ENCODE results near the gene TMED1.
"Not testable (repeated sequence)": the region's sequence is repeated elsewhere in the genome, so short reads cannot be mapped to it uniquely, and the experiment has no call there.

The TMED1 gene

GRCh38 chr19:10835754-10836478, at the start of gene TMED1:
TMED1 (minus strand) TSS chr19:10836212; CDS start chr19:10836191, 21 bp downstream.
- peak; percentile 85 for DNase-seq (ENCODE audit: low read depth)

DNA sequence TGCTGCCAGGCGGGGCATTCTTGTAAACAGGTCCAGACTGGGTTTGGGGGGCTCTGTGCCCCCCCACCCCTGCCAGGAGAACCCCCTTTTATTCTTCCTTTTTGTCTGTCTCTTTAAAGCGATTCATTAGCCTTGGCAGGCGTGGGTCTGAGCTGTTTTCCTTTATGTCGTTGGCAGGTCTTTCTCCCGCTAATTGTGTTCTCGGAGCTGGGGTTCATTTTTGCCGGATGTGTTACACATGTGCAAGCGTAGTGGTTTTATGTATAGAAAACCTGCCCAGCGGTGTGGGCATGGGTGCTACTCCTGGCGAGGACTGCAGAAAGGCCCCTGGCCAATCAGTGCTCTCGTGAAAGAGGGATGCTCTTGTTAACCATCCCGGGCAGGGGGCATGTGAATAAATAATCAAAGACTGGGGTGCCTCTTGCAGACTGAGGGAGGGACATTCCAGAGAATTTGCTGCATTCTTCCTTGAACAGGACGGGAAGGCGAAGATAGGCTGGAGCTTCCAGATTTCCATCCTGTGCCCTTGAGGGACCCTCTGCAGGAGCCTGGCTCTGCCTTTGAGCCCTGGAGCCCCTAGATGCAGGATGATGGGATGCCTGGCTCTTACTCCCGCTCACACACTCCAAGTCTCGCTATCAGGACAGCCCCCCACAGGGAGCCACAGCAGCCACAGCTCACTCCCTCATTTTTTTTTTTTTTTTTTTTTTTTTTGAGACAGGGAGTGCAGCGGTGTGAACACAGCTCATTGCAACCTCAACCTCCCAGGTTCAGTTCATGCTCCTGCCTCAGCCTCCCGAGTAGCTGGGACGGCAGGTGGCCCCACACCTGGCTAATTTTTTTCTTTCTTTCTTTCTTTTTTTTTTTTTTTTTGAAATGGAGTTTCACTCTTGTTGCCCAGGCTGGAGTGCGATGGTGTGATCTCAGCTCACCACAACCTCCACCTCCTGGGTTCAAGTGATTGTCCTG, 49.5 kb upstream of the TMED1 start:
- no peak for DNase-seq (ENCODE audit: low read depth)

- no peak for DNase-seq (ENCODE audit: low read depth)
These were observed 48.3 kb upstream of the TMED1 start for GRCh38 chr19:10884274-10884673.

GRCh38 chr19:10882108-10882457, 46.1 kb upstream of the TMED1 start:
- DNase-seq (ENCODE audit: low read depth): no peak

DNA sequence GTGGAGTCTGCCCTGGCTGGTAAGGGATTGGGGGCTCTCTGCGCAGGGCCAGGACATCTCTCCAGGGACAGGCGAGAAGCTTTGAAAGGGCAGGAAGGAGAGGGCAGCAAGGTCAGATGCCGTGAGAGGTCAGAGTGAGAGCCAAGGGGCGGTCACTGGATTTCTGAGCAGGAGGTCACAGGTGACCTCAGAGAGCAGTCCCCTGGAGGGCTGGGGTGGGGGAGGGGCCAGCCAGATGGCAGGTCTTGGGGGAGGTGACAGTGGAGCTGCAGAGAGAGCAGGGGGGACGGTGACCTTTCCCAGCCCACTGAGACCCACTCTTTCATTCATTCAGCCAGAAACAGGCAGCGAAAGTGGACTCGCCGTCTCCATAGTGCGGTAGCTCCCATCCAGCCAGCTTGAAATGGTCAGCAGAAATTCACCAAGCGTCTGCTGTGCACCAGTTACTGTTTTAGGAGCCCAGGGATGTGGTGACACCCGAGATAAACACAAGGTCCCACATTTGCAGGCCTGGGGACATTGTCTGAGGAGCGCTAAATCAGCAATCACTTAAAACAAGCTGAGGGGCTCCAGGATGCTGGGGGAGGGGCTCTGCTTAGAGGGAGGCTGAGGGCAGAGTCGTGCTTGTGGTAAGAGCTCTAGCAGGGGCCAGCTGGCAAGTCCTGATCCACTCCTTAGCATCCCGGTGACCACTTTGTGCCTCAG, 45.5 kb upstream of the TMED1 start:
- DNase-seq (ENCODE audit: low read depth): no peak

GRCh38 chr19:10878253-10878652, 42.2 kb upstream of the TMED1 start:
- DNase-seq (ENCODE audit: low read depth): no peak

DNA sequence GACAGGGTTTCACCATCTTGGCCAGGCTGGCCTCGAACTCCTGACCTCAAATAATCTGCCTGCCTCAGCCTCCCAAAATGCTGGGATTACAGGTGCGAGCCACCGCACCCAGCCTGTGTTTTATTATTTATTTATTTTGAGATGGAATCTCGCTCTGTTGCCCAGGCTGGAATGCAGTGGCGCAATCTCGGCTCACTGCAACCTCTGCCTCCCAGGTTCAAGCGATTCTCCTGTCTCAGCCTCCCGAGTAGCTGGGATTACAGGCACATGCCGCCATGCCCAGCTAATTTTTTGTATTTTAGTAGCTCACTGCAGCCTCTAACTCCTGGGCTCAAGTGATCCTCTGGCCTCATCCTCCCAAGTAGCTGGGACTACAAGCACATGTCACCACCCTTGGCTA, 41.6 kb upstream of the TMED1 start:
- DNase-seq (ENCODE audit: low read depth): not testable (repeated sequence)

DNA sequence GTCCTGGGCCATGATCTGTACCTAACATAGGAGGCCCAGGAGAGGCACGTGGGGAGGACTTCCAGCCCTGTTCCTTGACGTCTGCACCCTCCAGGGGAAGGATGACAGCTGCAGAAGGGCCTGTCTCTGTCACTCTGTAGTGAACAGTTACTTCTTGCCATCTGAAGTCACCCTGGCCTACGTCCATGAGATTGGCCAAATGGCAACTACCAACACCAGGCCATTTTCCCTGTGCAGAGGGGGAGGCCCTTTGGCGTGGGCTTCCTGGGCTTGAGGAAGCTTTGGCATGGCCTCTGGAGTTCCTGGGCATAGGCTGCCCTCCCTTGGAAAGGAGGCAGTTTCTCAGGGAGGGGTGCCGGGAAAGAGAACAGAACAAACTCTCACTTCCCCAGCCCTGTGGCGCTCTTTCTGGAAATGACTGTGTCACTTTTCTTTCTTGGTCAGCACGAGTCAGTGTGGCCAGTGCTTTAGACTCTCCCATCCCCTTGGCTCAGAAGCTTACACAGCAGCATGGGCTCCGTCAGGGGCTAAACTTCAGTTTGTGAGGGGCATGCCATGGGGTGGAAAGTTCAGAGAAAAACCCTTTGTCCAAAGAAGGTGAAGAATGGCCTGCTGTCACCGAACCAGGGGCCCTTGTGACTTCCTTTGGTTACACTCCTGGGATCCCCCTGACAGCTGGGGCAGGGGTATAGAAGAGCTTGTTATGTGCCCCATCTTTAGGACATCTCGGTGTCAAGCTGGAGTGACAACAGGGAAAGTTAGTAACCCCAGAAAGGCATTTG, 40.6 kb upstream of the TMED1 start:
- no peak for DNase-seq (ENCODE audit: low read depth)

GRCh38 chr19:10874024-10874423, 38.0 kb upstream of the TMED1 start:
- DNase-seq (ENCODE audit: low read depth): no peak

DNA sequence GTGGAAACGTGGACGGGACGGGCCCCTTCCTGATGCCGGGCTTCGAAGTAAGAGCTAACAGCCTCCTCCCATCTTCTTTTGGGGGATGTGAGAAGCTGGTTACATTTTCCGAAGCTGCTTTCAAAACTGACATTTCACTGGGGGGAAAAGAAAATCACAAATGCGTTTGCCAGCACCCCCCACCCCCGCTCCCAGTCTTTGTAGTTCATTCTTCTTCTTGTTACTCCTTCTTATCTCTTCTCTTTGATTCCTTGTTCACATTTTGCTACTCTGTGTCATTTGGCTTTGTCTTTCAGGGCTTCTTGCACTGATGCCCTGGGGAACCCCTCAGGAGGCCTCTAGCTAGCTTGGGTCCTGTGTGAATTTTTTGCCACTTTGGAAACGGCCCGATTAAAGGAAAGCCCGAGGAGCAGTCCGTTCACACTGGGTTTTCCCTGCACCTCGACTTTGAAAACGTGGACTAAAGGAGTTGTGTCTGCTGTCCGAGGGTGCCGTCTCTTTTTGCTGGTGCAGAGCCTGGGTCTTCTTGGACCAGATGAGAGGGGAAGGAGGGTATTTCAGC, 36.6 kb upstream of the TMED1 start:
- peak; percentile 4 for DNase-seq (ENCODE audit: low read depth)

- DNase-seq (ENCODE audit: low read depth): peak; percentile 10
These were observed 35.9 kb upstream of the TMED1 start for GRCh38 chr19:10871711-10872545.

DNA sequence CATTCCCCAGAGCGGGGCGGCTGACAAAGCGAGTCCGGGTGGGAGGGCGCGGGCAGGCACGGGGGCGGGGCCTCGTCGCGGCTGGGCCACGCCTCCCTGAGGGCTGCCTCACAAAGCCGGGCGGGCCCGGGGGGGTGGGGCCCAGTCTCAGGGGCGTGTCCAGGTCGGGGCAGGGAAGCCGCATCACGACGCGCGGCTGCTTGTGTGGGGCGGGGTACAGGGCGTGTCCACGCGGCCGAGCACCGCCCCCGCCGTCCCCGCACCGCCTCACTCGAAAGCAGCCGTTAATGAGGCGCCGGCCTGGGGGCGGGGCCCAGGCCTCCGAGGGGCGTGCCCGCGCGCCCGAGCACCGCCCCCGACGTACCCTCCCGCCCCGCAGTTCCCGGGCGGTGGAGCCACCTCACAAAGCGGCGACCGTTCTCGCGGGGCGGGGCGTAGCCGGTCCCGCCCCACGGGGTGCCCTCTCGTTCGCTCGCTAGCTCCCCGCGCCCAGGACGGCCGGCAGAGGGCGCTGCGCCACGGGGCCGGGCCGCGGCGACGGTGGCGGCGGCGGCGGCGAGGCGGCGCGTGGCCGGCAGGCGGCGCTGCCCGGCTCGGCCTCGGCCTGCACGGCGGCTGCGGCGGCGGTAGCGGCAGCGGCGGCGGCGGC, 35.1 kb upstream of the TMED1 start, which contains the start of gene CARM1:
TSS of gene CARM1 (plus strand) at position 599 of the 649 bp plus-strand sequence. CDS start 150 bp downstream, outside the sequence.
- peak; percentile 98 for DNase-seq (ENCODE audit: low read depth)

DNA sequence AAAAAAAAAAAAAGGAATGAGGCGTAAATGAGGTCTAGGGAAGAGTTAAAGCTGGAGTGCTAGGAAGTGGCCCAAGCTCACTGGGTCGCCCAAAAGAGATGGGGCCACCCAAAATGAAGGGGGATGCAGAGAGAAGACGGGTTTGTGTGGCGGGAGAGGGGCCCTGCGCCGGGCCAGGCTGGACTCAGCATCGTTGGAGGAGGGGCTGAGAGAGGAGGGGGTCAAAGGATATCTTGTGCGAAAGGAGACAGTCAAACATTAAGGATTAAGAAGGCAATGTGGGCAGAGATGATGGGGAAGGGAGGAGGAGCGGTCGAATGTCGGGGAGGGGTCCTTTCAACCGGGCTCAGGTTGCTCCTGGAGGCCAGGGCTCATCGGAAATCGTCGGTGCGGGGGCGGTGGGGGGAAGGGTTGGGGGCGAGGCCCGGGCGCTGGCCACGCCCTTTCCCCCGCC, 34.5 kb upstream of the TMED1 start:
- DNase-seq (ENCODE audit: low read depth): no peak

DNA sequence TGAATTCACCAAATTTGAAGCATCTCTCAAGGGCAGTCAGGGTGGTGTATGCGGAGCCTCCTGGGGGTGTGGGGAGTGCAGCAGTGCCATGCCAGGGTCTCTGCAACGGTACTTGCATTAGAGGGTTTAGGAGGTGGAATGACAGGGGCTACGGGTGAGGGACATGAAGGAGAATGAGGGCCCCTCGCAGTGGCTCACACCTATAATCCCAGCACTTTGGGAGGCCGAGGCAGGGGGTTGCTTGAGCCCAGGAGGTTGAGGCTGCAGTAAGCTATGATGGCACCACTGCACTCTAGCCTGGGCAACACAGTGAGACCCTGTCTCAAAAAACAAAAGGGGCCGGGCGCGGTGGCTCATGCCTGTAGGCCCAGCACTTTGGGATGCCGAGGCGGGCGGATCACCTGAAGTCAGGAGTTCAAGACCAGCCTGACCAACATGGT, 33.9 kb upstream of the TMED1 start:
- not testable (repeated sequence) for DNase-seq (ENCODE audit: low read depth)

DNA sequence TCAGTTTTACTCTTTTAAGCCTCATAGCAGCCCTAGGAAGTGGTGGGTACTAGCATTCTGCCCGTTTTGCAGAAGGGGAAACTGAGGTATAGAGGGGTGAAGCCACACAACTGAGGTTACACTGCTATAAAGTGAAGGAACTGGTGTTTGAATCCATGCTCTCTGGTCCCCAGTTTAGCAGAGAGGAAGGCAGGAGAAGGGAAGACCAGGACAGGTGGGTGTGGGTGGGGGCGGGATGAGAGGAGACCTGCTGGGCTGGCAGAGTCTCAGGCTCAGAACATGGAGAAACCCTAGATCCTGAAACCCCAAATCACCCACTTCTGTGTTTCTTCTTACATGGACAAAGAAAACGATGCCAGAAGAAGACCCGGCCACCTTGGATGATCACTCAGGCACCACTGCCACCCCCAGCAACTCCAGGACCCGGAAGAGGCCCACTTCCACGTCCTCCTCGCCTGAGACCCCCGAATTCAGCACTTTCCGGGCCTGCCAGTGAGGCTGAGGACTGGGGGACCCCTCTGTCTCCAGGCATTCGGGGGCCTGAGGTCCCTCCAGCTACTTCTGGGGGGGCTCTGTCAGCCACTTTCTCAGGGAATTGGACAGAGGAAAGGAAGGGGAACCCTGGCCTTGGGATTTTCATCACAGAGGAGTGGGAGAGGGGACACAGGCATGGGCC, 33.0 kb upstream of the TMED1 start:
- DNase-seq (ENCODE audit: low read depth): no peak

DNA sequence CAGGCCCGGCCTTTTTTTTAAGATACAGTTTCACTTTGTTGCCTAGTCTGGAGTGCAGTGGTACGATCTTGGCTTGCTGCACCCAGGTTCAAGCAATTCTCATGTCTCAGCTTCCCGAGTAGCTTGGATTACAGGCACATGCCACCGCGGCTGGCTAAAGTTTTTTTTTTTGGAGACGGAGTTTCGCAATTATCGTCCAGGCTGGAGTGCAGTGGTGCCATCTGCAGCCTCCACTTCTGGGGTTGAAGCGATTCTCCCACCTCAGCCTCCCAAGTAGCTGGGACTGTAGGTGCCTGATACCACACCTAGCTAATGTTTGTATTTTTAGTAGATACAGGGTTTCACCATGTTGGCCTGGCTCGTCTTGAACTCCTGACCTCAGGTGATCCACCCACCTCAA, 30.5 kb upstream of the TMED1 start:
- DNase-seq (ENCODE audit: low read depth): no peak

- peak; percentile 64 for DNase-seq (ENCODE audit: low read depth)
These were observed 28.5 kb upstream of the TMED1 start for GRCh38 chr19:10864538-10864899.

DNA sequence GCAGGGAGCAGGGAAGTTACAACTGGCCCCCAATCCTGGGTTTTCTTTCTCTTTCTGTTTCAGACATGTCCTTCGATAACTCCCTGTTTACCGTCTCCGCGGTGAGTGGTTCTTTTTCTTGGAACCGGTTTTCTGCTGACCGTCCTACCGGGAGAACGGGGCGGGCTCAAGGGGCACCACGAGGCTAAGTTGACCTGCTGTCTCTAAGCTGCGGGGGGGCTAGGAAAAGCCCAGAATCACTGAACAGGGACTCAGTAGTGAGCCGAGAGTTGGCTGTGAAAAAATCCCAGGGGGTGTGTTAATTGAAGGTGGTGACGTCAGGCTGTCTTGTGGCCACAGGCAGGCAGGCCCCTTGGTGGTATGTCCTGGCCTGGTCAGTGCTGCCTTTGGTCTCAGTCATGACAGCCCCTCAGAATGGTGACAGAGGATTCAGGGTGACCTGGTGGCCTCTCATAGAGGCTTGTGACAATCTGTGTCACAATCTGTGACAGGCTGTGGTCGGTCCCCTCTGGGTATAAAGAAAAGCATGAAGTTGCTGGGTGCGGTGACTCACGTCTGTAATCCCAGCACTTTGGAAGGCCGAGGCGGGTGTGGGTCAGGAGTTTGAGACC, 27.2 kb upstream of the TMED1 start:
- DNase-seq (ENCODE audit: low read depth): no peak

Data from stimulated activated CD8-positive, alpha-beta memory T cell treated with anti-CD3 and anti-CD28 coated beads, Interleukin-15, amount 100 ng/mL, for 24 hours (primary cell).